Aorta (tissue), 5 donors: ENCODE results near the gene ACAP3. TPM values are rescaled to one million over a fixed set of nuclear protein-coding genes. Genes with fewer than 3 reads are reported as not detected.
"Not testable (repeated sequence)": the region's sequence is repeated elsewhere in the genome, so short reads cannot be mapped to it uniquely, and the experiment has no call there.

Experiments used
- ATAC-seq: fragments of 200-7000 bp; cut with Tn5 transposase; one replicate; pipeline ENCODE4 v1.9.1; 2022; ENCODE audit warnings: moderate library complexity; ENCODE audit not compliant: low FRiP score
- DNase-seq, 2 donors: peaks; one replicate each; pipeline ENCODE4 v3.0.0-alpha.2; 2020
- H3K27ac ChIP-seq, 2 donors: one replicate each; pipeline ENCODE4 v1.5.1; 2013; ENCODE audit warnings: low read length in 2 of 2, mild to moderate bottlenecking in 2 of 2, moderate library complexity in 2 of 2, control low read depth in 1 of 2, inconsistent platforms in 1 of 2, low read depth in 1 of 2
- H3K27me3 ChIP-seq, 2 donors: one replicate each; pipeline ENCODE4 v1.6.1; 2013; ENCODE audit warnings: control low read depth in 1 of 2, low read length in 1 of 2, mild to moderate bottlenecking in 1 of 2, moderate library complexity in 1 of 2; ENCODE audit not compliant: insufficient read depth in 2 of 2, control insufficient read depth in 1 of 2
- H3K36me3 ChIP-seq, 2 donors: one replicate each; pipeline ENCODE4 v1.6.1; 2013; ENCODE audit warnings: control low read depth in 1 of 2, low read length in 1 of 2, mild to moderate bottlenecking in 1 of 2; ENCODE audit not compliant: insufficient read depth in 2 of 2, control insufficient read depth in 1 of 2
- H3K4me1 ChIP-seq, 2 donors: one replicate each; pipeline ENCODE4 v1.6.1; 2013; ENCODE audit warnings: low read length in 2 of 2, control low read depth in 1 of 2, mild to moderate bottlenecking in 1 of 2, moderate library complexity in 1 of 2; ENCODE audit not compliant: insufficient read depth in 2 of 2, control insufficient read depth in 1 of 2
- H3K4me3 ChIP-seq, 2 donors: one replicate each; pipeline ENCODE4 v1.5.1; 2013; ENCODE audit warnings: low read length in 2 of 2, control low read depth in 1 of 2, mild to moderate bottlenecking in 1 of 2
- H3K9me3 ChIP-seq: one replicate; pipeline ENCODE4 v1.6.1; 2013; ENCODE audit warnings: mild to moderate bottlenecking, low read length; ENCODE audit not compliant: control insufficient read depth
- WGBS, 2 donors: extraction: QIAGEN DNeasy Blood & Tissue Kit; methylation state at CpG; one replicate each; pipeline ENCODE4 v1.1.7; 2013; 5-methylcytosine and 5-hydroxymethylcytosine counted together
- intact Hi-C, 2 donors: fragments of 100-400 bp; cut with DNase I; formaldehyde crosslinking; loops; one replicate each; pipeline versions ENCODE4 v1.14.2 to v1.15.0; 2022
- polyA plus RNA-seq, 2 donors: library from polyadenylated mRNA; stranded (reverse); fragments of 200-250 nt; gene quantifications; one replicate each; pipeline ENCODE4 v1.2.3, GENCODE V29; 2013
- total RNA-seq, 2 donors: library from RNA; stranded (reverse); fragmentation: NEBNext Ultra II Directional; extraction: Animal tissue kit (Norgen Biotek cat#: 25700); gene quantifications; one replicate each; pipeline ENCODE4 v1.2.1, GENCODE V29; 2021
- donor health status: healthy with polysubstance abuse.
- donor health status: Bipolar disorder and iron deficiency.
- donor health status: DM: no; HTN: no; CAD: no.
- donor health status: DM: no; HTN: no; CAD: no.
- donor health status: DM: yes; HTN: yes; CAD: no.

Gene ACAP3
- total and polyA plus RNA-seq, 4 donors, result 10.6 to 69.2 (median 44.4) TPM

- Histone ChIP-seq H3K27ac (no peak overlapping the region), H3K9me3 (no peaks in the 10 kb centered on the region), H3K36me3 (peaks cover 0 to 7% of the 10 kb centered on the region in 2 donors), H3K4me1 (no peaks in the 10 kb centered on the region), H3K4me3 (no peak overlapping the region), H3K27me3 (no peaks in the 10 kb centered on the region)
- intact Hi-C loops, result no loop called here
- DNase-seq, result no peak
- no peak for ATAC-seq
- 94 to 95% methylated on average over 50 of the region's 50 CpGs for WGBS, 2 donors
Measured at GRCh38 chr1:1253972-1254666, 53.6 kb downstream of the ACAP3 start.

DNA sequence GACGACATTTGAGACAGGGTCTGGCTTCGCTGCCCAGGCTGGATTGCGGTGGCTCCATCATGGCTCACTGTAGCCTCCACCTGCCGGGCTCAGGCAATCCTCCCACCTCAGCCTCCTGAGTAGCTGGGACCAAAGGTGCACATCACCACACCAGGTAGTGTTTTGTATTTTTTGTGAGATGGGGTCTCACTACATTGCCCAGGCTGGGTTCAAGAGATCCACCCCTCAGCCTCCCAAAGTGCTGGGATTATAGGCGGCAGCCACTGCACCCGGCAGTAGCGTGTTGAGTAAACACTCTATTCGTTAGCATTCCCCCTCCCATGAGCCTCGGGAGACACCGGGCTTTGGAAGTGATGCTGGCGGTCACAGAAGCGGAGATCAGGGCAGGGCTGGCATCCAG, 54.4 kb downstream of the ACAP3 start:
- 86 to 89% methylated on average over 12 of the region's 12 CpGs for WGBS, 2 donors
- Histone ChIP-seq H3K36me3 (peaks cover 0 to 7% of the 10 kb centered on the region in 2 donors), H3K27me3 (no peaks in the 10 kb centered on the region)

GRCh38 chr1:1250786-1251284, 56.9 kb downstream of the ACAP3 start:
- intact Hi-C loops, result no loop called here
- WGBS, 2 donors, result 83 to 91% methylated on average over 16 of the region's 16 CpGs
- ATAC-seq, result no peak
- H3K9me3 ChIP-seq, result no peaks in the 10 kb centered on the region
- H3K4me3 ChIP-seq, result no peak overlapping the region
- H3K4me1 ChIP-seq, result no peaks in the 10 kb centered on the region
- peaks cover 0 to 7% of the 10 kb centered on the region in 2 donors for H3K36me3 ChIP-seq
- DNase-seq, result no peak
- H3K27me3 ChIP-seq, result no peaks in the 10 kb centered on the region
- no peak overlapping the region for H3K27ac ChIP-seq

More for the DNA sequence above, 54.4 kb downstream of the ACAP3 start:
- Histone ChIP-seq H3K9me3 (no peaks in the 10 kb centered on the region), H3K4me3 (no peak overlapping the region), H3K27ac (no peak overlapping the region), H3K4me1 (no peaks in the 10 kb centered on the region)
- no peak for ATAC-seq
- no peak for DNase-seq
- intact Hi-C loops, result no loop called here

GRCh38 chr1:1248009-1248913, 59.5 kb downstream of the ACAP3 start:
- intact Hi-C loops, H3K27me3 ChIP-seq, DNase-seq: not testable (repeated sequence)

DNA sequence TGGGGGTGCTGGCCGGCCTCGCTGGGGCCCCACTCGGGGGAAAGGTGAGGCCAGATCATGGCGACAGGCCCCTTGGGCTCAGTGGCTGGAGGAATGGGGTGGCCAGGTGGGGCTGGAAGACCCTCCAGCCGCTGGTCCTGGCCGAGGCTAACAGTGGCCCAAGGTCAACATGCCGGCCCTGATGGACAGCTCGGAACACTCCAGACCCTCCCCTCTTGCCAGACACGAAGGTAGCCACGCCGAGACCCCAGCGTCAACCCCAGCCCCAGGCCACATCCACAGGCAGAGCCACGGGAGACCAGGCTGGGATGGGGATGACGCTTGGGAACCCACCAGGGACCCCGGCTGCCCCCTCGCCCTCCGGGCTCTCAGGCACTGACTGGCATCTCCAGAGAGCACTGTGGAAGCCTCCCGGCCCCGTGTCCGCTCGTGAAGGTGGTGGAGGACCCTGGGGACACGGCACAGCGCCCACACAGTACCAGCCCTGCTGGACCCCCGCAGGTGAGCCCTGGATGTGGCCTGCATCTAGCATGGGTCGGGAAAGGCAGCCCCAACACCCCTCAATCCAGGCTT, 60.3 kb downstream of the ACAP3 start:
- Histone ChIP-seq H3K4me3 (no peak overlapping the region), H3K27me3 (no peaks in the 10 kb centered on the region), H3K27ac (no peak overlapping the region), H3K36me3 (no peaks in the 10 kb centered on the region), H3K4me1 (no peaks in the 10 kb centered on the region), H3K9me3 (no peaks in the 10 kb centered on the region)
- intact Hi-C loops, result no loop called here
- DNase-seq (no peak), ATAC-seq (no peak)
- 55 to 64% methylated on average over 25 of the region's 25 CpGs for WGBS, 2 donors

More at GRCh38 chr1:1248009-1248913, 59.5 kb downstream of the ACAP3 start:
- H3K4me3 ChIP-seq, H3K4me1 ChIP-seq, H3K36me3 ChIP-seq, H3K27ac ChIP-seq, H3K9me3 ChIP-seq, ATAC-seq: not testable (repeated sequence)
- WGBS, 2 donors, result 87 to 93% methylated on average over 21 of the region's 21 CpGs

GRCh38 chr1:1246577-1247340, 61.0 kb downstream of the ACAP3 start, which contains the start of gene C1QTNF12:
TSS of gene C1QTNF12 (minus strand) at chr1:1246722. CDS start at chr1:1246690, 32 bp downstream.
- H3K4me3 ChIP-seq, result no peak within 1 kb of the TSS
- H3K27me3 ChIP-seq, result no peaks in the 10 kb centered on the region
- DNase-seq (no peak), ATAC-seq (no peak)
- H3K9me3 ChIP-seq, result no peaks in the 10 kb centered on the region
- no peaks in the 10 kb centered on the region for H3K36me3 ChIP-seq
- H3K27ac ChIP-seq, result no peak within 1 kb of the TSS
- H3K4me1 ChIP-seq, result no peaks in the 10 kb centered on the region
- 2 to 6% methylated on average over 44 to 74 of the region's 74 CpGs for WGBS, 2 donors
- intact Hi-C loops, result no loop called here

DNA sequence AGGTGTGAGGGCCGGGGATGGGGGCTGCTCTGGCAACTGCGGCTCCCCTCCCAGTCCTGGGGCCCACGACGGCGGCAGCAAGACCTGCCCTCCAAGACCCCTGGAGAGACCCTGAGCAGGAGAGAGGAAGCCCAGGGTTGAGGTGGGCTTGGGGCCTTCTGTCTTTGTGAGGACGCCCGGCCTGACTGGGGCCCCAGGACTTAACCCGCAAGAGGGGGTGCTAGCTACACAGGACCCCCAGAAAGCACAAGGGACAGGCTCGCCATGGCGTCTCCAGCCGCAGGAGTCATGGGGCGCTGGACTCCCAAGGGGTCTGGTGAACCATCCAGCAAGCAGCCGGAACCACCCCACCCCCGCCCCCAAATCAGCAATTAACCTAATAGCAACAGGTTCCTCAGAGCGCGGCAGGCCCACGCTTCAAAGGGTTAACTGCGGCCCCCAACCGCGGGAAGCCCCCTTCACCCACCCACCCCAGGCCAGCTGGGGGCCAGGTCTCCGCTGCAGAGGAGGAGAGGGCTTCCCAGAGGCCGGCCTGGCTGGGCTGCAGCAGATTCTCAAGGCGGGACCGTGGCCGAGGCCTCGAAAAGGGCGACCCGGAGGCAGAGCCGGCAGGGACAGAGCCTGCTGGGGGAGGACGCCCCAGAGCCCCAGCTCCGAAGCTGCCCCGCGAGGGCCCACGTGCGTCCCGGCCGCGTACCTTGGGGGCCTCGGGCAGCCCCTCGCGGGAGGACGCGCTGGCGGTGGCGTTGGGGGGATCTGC, 61.7 kb downstream of the ACAP3 start:
- WGBS, 2 donors, result 30 to 43% methylated on average over 37 to 45 of the region's 45 CpGs
- H3K36me3 ChIP-seq, result no peaks in the 10 kb centered on the region
- intact Hi-C loops, result no loop called here
- H3K4me1 ChIP-seq, result no peaks in the 10 kb centered on the region
- H3K27ac ChIP-seq, result no peak overlapping the region
- H3K9me3 ChIP-seq, result no peaks in the 10 kb centered on the region
- no peak overlapping the region for H3K4me3 ChIP-seq
- no peaks in the 10 kb centered on the region for H3K27me3 ChIP-seq
- ATAC-seq (no peak), DNase-seq (no peak)
